HG03442 (cell line): ENCODE data around the gene BTN1A1.
"Not testable (repeated sequence)": the region's sequence is repeated elsewhere in the genome, so short reads cannot be mapped to it uniquely, and the experiment has no call there.

Experiments
- ATAC-seq: cut with Tn5 transposase; IDR thresholded peaks from one replicate; pipeline ENCODE4 v1.9.1; 2021; ENCODE audit warnings: mild to moderate bottlenecking, moderate library complexity; ENCODE audit not compliant: unreplicated experiment

Gene BTN1A1

GRCh38 chr6:26536571-26537159 is 36.6 kb downstream of the BTN1A1 start:
- ATAC-seq: no peak

DNA sequence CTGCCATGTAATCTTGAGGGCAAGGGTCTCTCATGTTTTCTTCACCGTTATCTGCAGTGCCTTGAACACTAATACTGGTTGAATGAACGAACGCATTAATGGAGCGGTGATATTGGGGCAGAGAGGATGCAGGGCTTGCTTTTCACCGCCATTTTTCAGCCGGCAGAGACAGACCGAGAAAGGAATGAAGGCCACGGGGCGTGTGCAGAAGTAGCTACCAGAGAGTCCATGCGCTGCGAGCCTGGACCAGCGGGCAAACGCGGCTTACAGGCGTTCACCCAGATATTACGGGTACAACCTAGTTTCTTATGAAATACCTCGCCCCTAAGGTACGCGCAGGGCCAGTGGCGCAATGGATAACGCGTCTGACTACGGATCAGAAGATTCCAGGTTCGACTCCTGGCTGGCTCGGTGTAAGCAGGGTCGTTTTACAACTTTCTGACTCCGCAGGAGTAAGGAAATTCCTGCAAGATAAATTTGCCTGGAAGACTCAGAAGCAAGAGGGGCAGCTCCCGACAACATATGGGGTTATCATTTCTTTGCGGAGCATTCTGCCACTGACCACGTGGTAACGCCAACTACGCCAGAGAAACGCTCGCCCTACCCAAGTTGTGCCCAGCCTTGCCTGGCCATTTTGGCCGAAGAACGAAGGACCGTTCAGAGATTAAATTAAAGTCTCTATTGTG is 37.2 kb downstream of the BTN1A1 start:
- peak; percentile 41 for ATAC-seq

DNA sequence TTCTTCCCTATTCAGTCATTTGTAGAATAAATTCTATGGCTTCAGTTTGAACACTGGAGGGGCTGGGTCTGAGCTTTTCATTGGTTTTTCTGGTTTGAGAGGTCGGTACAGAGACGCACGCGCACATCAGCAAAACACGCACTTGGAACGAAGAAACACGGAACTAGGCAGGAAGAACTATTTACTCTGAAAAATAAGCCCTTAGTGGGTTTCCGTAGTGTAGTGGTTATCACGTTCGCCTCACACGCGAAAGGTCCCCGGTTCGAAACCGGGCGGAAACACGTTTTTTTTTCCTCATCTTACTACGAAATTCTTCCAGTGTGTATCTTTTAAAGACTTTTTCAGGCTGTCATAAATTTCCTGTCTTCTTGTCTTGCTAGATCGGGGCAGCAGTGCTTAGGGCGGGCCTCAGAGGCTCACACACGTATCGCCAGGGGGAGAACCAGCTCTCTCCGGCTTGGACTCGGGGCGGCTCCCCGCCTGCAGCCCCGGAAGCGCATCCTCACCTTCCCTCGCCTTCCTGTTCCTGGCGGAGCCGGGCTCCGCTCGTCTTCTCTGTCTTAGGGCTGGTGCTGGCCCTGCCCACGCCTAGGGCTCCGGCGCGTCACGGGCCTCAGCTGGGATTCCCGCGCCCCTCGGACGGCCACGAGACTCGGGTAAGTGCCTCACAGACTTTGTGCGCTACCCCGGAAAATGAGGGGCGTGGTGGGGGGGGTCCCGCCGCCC is 37.9 kb downstream of the BTN1A1 start, which contains the start of gene HMGN4:
Gene HMGN4 (plus strand): TSS at position 521 of the 726 bp plus-strand sequence. CDS start 6,841 bp downstream, outside the sequence.
- peak; percentile 44 for ATAC-seq

DNA sequence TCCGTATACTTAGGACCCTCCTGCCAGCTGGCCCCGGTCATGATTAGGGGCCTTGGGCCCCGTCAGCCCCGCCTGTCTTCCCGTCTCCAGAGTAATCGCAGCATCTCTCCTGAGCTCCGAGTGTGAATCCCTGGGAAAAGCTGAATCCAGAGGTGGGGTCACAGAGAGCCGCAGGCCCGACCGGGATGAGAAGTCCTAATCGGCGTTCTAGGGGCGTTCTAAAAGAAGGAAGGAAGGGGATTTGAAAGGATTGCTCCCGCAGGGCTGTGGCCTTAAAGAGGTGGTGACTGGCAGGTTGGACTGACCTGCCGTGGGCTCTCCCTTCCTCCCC is 38.4 kb downstream of the BTN1A1 start:
- ATAC-seq: no peak

- no peak for ATAC-seq
Observed at GRCh38 chr6:26539071-26539615, 39.0 kb downstream of the BTN1A1 start.

DNA sequence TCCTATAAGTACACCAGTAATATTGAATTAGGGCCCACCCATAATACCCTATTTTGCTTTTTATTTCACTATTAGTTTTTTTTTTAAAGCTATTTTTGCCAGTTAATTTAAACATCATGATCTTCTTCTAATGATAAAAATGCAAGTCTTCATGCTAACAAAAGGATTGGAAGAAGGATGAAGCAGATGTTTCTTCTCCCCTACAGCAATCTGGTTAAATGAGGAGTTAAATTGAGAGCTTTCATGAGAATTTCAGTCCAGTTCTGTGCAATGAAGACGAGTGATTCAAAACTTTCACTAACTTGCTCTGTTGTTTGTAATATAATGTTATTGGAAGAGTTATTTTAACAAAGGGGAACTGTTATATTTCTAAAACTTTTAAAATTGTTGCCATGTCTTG is 41.5 kb downstream of the BTN1A1 start:
- ATAC-seq: no peak

GRCh38 chr6:26543953-26544352 is 43.9 kb downstream of the BTN1A1 start:
- ATAC-seq: no peak

DNA sequence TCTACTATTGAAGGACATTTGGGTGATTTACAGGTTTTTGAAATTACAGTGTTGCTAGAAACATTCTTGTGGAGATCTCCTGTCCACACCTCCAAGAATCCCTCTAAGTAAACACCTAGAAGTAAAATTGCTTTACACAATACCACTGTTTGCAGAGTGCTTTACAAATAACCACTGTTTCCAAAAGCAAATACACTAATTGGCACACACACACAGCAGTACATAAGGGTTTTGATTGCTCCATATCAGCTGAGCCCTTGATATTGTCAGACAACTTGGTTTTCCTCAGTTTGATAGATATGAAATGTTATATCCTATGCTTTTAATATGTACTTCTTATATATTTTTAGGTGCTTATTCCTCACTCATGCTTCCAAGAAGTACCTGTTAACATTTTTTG is 44.4 kb downstream of the BTN1A1 start:
- ATAC-seq: no peak

DNA sequence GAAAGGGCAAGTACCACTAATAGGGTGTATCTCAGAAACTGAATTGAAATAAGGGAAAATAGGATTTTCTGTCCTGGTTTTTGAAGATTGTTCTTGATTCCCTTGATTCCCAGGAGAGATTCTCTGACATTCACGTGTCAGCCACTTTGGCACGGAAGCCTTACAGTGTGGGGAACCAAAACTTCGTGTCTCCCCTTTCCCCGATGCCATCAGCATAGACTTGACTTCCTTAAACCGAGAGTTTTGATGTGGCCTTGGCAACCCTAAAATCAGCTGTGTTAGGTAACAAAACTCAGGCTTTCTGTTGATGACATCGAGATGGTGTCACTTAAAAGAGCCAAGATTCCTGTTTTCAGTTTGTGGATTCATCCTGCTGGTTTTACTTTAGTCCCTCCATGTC is 45.5 kb downstream of the BTN1A1 start:
- ATAC-seq: no peak

GRCh38 chr6:26547363-26547762 is 47.3 kb downstream of the BTN1A1 start:
- ATAC-seq: not testable (repeated sequence)

GRCh38 chr6:26550250-26550993 is 50.3 kb downstream of the BTN1A1 start:
- peak; percentile 27 for ATAC-seq

GRCh38 chr6:26552205-26552604 is 52.1 kb downstream of the BTN1A1 start:
- ATAC-seq: no peak

DNA sequence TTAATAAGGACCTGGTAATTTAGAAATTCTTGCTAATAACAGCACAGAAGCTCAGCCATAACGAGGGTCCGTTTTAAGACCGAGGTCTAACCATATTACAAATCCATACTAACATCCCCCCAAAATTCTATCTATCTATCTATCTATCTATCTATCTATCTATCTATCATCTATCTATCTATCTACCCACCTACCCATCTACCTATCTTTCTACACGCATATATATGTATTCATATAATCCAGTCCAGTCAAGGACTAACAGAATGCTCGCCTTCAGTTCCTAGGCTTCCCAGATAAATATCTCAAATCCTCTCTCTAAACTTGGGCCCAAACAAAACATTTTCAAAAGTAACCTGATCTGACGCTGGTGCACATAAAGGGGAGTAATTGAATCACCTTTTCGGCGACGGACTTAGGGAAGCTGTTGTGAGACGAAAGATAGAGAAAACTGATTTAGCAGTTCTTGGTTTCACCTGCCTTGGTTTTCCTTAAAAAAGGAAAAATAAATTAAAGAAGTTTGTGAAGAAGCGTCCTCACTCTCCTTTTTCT is 52.6 kb downstream of the BTN1A1 start:
- ATAC-seq: no peak

DNA sequence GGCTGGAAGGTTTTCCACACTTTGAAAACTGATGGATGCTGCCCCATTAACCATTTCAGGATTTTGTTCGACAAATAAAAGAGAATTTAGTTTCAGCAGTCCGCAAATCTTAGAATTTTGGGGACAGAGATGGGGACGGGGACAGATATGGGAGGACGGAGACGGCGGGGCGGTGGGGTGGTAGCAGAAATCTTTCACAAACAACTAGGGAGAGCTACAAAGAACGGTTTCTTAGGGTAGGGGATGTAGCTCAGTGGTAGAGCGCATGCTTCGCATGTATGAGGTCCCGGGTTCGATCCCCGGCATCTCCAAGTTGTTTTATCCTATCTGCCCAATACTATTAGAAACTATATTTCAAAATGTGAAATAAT is 53.1 kb downstream of the BTN1A1 start:
- ATAC-seq: peak; percentile 33

DNA sequence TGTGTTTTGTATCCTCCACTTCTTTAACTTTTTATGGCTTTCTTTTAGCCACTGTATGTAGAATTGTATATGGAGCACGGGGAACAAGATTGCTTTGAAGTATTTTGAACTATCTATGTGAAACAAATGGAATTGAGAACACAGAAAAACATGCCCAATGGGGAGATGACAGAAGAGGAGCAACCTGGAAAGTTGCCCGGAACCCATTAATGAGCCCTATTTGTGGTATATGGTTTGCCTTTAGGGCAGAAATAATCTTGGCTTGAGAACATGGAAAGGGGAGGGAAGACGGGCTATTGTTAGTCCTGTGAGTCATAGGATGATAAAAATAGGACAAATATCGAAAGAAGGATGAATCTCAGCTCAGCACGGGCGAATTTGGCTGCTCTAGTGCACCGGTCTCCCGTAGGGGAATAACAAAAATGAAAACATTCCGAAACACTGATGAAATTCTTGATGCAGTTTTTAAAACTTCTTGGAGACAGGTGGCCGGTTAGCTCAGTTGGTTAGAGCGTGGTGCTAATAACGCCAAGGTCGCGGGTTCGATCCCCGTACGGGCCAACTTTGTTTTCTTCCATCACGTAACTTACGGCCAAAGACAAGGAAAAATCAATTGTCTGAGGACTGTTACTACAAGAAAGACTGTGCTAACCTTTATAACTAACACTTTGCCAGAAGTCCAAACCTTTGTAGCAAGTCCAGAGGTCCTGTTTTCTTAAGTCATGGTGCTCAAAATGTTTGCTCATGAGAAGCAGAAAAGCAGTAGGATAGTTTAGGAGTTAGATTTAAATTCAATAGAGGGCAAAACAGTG is 53.7 kb downstream of the BTN1A1 start:
- peak; percentile 36 for ATAC-seq

- ATAC-seq: no peak
Observed at GRCh38 chr6:26554447-26554696, 54.3 kb downstream of the BTN1A1 start.

DNA sequence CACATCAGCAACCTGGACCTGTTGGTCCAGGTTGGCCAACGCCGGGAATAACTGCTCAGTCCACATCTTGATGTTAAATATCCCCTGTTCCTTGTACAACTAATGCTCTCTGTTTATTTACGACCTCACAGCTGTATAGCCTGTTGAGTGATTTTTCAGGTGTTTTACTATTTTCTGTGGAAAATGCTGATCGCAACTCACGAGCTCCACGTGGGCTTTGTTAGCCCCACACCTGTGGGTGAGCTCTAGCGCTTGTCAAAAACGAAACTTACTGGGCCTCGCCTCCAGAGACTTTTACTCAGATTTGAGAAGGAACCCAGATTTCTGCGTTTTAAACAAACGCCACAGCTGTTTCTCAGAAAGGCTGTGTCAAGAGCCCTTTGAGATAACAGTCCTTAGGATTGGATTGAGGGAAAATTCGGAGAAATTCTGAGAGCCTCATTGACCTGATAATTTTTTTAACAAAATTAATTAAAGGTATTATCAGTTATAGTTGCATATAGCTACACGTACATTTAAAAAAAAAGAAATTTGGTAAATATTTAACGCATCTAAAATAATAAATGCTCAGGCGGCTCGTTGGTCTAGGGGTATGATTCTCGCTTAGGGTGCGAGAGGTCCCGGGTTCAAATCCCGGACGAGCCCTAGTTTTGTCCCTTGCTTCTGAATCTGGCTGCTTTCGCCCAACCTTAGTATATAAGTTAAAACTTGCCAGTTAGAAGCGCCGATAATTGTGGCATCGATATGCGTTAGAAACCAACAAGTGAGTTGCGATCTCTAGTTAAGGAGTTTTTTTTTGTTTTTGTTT is 54.8 kb downstream of the BTN1A1 start:
- no peak for ATAC-seq

GRCh38 chr6:26555505-26556262 is 55.6 kb downstream of the BTN1A1 start:
- ATAC-seq: no peak
